Endothelial cell (in vitro differentiated cells): ENCODE results near the gene GPC3. TPM values are rescaled to one million over a fixed set of nuclear protein-coding genes. Genes with fewer than 3 reads are reported as not detected.
"Not testable (repeated sequence)": the region's sequence is repeated elsewhere in the genome, so short reads cannot be mapped to it uniquely, and the experiment has no call there.

Experiments used
- DNase-seq: peaks from one replicate; pipeline ENCODE4 v3.0.0; 2021; ENCODE audit warnings: low spot score
- H3K27ac Mint-ChIP-seq: one replicate; pipeline ENCODE4 v1.8.0; 2021; ENCODE audit warnings: mixed read lengths, inconsistent platforms; ENCODE audit not compliant: unreplicated experiment
- H3K27me3 Mint-ChIP-seq: one replicate; pipeline ENCODE4 v1.8.0; 2021; ENCODE audit warnings: mild to moderate bottlenecking, moderate library complexity, mixed read lengths, inconsistent platforms; ENCODE audit not compliant: unreplicated experiment
- H3K36me3 Mint-ChIP-seq: one replicate; pipeline ENCODE4 v1.8.0; 2021; ENCODE audit warnings: mild to moderate bottlenecking, low read depth, mixed read lengths, inconsistent platforms; ENCODE audit not compliant: unreplicated experiment
- H3K4me1 Mint-ChIP-seq: one replicate; pipeline ENCODE4 v1.8.0; 2021; ENCODE audit warnings: mild to moderate bottlenecking, mixed read lengths, inconsistent platforms; ENCODE audit not compliant: unreplicated experiment
- H3K4me3 Mint-ChIP-seq: one replicate; pipeline ENCODE4 v1.8.0; 2021; ENCODE audit warnings: mild to moderate bottlenecking, mixed read lengths, inconsistent platforms; ENCODE audit not compliant: unreplicated experiment
- H3K9me3 Mint-ChIP-seq: one replicate; pipeline ENCODE4 v1.8.0; 2021; ENCODE audit warnings: mixed read lengths, inconsistent platforms; ENCODE audit not compliant: unreplicated experiment
- total RNA-seq: library from RNA; stranded (reverse); fragmentation: NEBNext Ultra II Directional; extraction: Animal tissue kit (Norgen Biotek cat#: 25700); gene quantifications from one replicate; pipeline ENCODE4 v1.2.1, GENCODE V29; 2021; ENCODE audit not compliant: unreplicated experiment
- TF ChIP-seq, protein P1 (sequence below): fragments of 200-600 bp; sonication (generic); IDR thresholded peaks from one replicate; pipeline ENCODE4 v1.5.0; 2021; ENCODE audit warnings: antibody characterized with exemption; ENCODE audit not compliant: unreplicated experiment

GPC3 gene
- total RNA-seq, 1 donor from 2014 or later, result 4.7 TPM

- Mint-ChIP-seq H3K27ac (peak overlapping the region; percentile 92), H3K9me3 (no peaks in the 10 kb centered on the region), H3K4me3 (no peak overlapping the region), H3K36me3 (no peaks in the 10 kb centered on the region), H3K4me1 (peaks cover 6% of the 10 kb centered on the region), H3K27me3 (no peaks in the 10 kb centered on the region)
- TF ChIP-seq, protein P1, sequence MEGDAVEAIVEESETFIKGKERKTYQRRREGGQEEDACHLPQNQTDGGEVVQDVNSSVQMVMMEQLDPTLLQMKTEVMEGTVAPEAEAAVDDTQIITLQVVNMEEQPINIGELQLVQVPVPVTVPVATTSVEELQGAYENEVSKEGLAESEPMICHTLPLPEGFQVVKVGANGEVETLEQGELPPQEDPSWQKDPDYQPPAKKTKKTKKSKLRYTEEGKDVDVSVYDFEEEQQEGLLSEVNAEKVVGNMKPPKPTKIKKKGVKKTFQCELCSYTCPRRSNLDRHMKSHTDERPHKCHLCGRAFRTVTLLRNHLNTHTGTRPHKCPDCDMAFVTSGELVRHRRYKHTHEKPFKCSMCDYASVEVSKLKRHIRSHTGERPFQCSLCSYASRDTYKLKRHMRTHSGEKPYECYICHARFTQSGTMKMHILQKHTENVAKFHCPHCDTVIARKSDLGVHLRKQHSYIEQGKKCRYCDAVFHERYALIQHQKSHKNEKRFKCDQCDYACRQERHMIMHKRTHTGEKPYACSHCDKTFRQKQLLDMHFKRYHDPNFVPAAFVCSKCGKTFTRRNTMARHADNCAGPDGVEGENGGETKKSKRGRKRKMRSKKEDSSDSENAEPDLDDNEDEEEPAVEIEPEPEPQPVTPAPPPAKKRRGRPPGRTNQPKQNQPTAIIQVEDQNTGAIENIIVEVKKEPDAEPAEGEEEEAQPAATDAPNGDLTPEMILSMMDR, result no peak
- no peak for DNase-seq
Measured at GRCh38 chrX:133527415-133527814, 458.0 kb downstream of the GPC3 start.

DNA sequence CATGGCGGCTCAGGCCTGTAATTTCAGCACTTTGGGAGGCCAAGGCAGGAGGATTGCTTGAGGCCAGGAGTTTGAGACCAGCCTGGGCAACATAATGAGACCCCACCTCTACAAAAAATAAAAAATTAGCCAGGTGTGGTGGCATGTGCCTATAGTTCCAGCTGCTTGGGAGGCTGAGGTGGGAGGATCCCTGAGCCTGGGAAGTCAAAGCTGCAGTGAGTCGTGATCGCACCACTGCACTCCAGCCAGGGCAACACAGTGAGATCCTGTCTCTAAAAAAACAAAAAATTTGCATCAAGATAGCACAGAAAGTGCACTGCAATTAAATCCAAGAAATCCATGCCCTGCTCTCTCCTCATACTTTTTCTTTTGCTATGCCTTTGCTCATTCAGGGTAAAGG, 458.6 kb downstream of the GPC3 start:
- DNase-seq, H3K27me3 Mint-ChIP-seq, H3K4me3 Mint-ChIP-seq, H3K9me3 Mint-ChIP-seq, H3K4me1 Mint-ChIP-seq, H3K36me3 Mint-ChIP-seq: not testable (repeated sequence)
- peak overlapping the region; percentile 92 for H3K27ac Mint-ChIP-seq

- Mint-ChIP-seq H3K4me1 (peaks cover 6% of the 10 kb centered on the region), H3K27me3 (no peaks in the 10 kb centered on the region), H3K4me3 (no peak overlapping the region), H3K27ac (no peak overlapping the region), H3K36me3 (no peaks in the 10 kb centered on the region), H3K9me3 (no peaks in the 10 kb centered on the region)
- TF ChIP-seq, protein P1, result no peak
- no peak for DNase-seq
Measured at GRCh38 chrX:133523526-133523925, 461.9 kb downstream of the GPC3 start.

- no peak overlapping the region for H3K27ac Mint-ChIP-seq
- DNase-seq, result no peak
- H3K4me3 Mint-ChIP-seq, result no peak overlapping the region
- no peaks in the 10 kb centered on the region for H3K9me3 Mint-ChIP-seq
- H3K4me1 Mint-ChIP-seq, result peaks cover 6% of the 10 kb centered on the region
- no peaks in the 10 kb centered on the region for H3K36me3 Mint-ChIP-seq
- TF ChIP-seq, protein P1, result no peak
- H3K27me3 Mint-ChIP-seq, result no peaks in the 10 kb centered on the region
Measured at GRCh38 chrX:133523081-133523487, 462.3 kb downstream of the GPC3 start.

- Mint-ChIP-seq H3K4me3 (no peak overlapping the region), H3K27ac (no peak overlapping the region), H3K9me3 (no peaks in the 10 kb centered on the region), H3K4me1 (no peaks in the 10 kb centered on the region), H3K27me3 (no peaks in the 10 kb centered on the region), H3K36me3 (no peaks in the 10 kb centered on the region)
- no peak for DNase-seq
- TF ChIP-seq, protein P1, result no peak
Measured at GRCh38 chrX:133516686-133517085, 468.7 kb downstream of the GPC3 start.

- no peak overlapping the region for H3K27ac Mint-ChIP-seq
- no peak overlapping the region for H3K4me3 Mint-ChIP-seq
- H3K4me1 Mint-ChIP-seq, result peaks cover 2% of the 10 kb centered on the region
- H3K36me3 Mint-ChIP-seq, result no peaks in the 10 kb centered on the region
- H3K9me3 Mint-ChIP-seq, result no peaks in the 10 kb centered on the region
- TF ChIP-seq, protein P1, result no peak
- H3K27me3 Mint-ChIP-seq, result no peaks in the 10 kb centered on the region
- no peak for DNase-seq
Measured at GRCh38 chrX:133514486-133514885, 470.9 kb downstream of the GPC3 start.
